ENCODE measurements around the gene KRT72. TPM values are rescaled to one million over a fixed set of nuclear protein-coding genes. Genes with fewer than 3 reads are reported as not detected.

Gene KRT72
- total RNA-seq, 2 experiments from 2014 or later: 82.2 to 83.4 TPM

DNA sequence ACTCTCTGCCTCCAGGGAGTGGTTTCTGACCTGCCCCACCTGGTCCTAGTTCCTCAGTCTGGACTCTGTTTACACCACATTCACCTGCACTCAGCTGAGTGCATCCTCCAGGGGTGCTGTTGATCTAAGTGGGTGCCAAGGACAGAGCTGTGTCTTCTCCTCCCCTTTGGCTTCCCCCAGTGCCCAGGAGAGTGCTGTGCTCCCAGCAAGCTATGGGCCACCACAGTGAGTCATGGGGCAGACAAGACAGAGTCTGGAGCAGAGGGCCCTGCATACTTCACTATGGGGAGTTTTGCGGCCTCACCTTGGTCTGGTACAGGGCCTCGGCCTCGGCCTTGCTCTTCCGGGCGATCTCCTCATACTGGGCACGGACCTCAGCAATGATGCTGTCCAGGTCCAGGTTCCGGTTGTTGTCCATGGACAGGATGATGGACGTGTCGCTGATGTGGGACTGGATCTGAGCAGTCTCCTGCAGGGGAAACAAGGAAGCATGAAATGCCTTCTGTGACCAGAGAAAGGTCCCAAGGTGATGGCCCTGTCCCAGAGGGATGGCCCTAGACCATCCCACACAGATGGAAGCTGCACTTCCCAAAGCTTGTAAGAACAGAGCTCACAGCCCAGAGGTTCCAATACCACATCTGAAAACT, 12.2 kb upstream of the KRT72 start:
- intact Hi-C loops (cut with DNase I, micrococcal nuclease): loop anchor here (2.0 to 5.0 kb wide), 3 partner anchors 19 to 129 kb away; no protein-coding TSS in a partner anchor
- Mint-ChIP-seq H3K27ac (peak overlapping the region; percentile 89), H3K4me3 (peak overlapping the region; percentile 52), H3K9me3 (no peaks in the 10 kb centered on the region), H3K36me3 (ENCODE audit: low read depth) (peaks cover 51% of the 10 kb centered on the region), H3K4me1 (ENCODE audit: low read depth) (peaks cover 99% of the 10 kb centered on the region), H3K27me3 (no peaks in the 10 kb centered on the region)
- TF ChIP-seq, protein P1, sequence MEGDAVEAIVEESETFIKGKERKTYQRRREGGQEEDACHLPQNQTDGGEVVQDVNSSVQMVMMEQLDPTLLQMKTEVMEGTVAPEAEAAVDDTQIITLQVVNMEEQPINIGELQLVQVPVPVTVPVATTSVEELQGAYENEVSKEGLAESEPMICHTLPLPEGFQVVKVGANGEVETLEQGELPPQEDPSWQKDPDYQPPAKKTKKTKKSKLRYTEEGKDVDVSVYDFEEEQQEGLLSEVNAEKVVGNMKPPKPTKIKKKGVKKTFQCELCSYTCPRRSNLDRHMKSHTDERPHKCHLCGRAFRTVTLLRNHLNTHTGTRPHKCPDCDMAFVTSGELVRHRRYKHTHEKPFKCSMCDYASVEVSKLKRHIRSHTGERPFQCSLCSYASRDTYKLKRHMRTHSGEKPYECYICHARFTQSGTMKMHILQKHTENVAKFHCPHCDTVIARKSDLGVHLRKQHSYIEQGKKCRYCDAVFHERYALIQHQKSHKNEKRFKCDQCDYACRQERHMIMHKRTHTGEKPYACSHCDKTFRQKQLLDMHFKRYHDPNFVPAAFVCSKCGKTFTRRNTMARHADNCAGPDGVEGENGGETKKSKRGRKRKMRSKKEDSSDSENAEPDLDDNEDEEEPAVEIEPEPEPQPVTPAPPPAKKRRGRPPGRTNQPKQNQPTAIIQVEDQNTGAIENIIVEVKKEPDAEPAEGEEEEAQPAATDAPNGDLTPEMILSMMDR (IDR thresholded peaks at IDR 0.05): no peak
- ATAC-seq (ENCODE audit: poor library complexity) (no peak), DNase-seq (peak in 1 of 14 experiments; percentile 37)
- Histone ChIP-seq H3K36me3 (ENCODE audit: insufficient read depth, low read length) (peaks cover 3% of the 10 kb centered on the region), H3K4me1 (ENCODE audit: insufficient read depth, low read length) (peaks cover 95% of the 10 kb centered on the region), H3K9me3 (ENCODE audit: control insufficient read depth in 1 of 2, insufficient read depth in 1 of 2, low read length in 2 of 2) (no peaks in the 10 kb centered on the region), H3K27ac (ENCODE audit: low read depth in 1 of 2, low read length in 2 of 2) (peak overlapping the region; percentile 48 to 60), H3K4me3 (ENCODE audit: low read length) (no peak overlapping the region), H3K27me3 (ENCODE audit: control insufficient read depth in 1 of 2, insufficient read depth in 2 of 2, low read length in 2 of 2) (no peaks in the 10 kb centered on the region)
- ChIA-PET POLR2A (interaction anchor here (0.7 to 6.0 kb wide), 5 partner anchors 20 to 38 kb away, joined by 3 to 114 read pairs (median 4); partner anchors contain the start of gene KRT2), CTCF (no interaction called here)

DNA sequence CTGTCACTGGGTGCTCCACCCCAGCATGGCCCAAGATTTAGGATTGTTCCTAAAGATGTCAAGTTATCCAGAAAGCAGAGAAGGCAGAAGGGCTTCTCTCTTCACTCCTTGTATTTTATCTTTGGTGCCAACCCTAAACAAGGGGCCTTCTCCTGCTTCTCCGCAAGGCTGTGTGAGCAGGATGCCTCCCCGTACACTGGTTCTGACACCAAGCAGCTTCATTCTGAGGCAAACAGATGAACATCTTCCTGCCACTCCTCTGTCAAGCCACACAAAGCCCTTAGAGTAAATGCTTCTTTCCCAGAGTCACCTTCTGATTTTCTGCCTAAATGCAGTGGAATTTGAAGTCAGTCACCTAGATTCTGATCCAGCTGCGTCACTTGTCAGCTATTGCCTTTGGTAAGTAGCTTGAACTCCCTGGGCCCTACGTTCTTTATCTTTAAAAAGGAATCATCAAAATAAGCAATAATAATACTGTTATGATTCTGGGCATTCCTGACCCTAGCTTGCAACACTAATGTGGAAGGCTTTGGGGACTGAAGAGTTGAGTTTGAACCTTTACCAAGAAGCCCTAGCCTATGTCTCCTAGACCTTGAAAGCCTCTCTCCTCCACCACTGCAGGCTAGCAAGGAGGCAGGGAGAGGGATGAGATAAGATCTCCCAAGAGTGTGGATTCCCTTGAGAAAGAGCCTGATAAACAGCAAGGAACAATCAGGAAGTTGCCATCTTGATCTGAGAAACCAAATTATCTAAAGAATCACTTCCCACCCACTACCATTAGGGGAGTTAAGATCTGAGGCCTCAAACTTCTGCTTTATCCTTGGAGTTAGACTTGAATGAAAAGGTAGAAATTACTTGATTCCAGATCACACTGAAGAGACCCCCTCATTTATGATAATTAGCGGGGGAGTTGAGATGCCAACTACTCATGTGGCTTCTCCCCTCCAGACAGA, 11.4 kb upstream of the KRT72 start:
- no peaks in the 10 kb centered on the region for H3K27me3 ChIP-seq (ENCODE audit: control insufficient read depth in 1 of 2, insufficient read depth in 2 of 2, low read length in 2 of 2)
- H3K36me3 Mint-ChIP-seq (ENCODE audit: low read depth): peaks cover 54% of the 10 kb centered on the region
- peaks cover 3% of the 10 kb centered on the region for H3K36me3 ChIP-seq (ENCODE audit: insufficient read depth, low read length)
- no peaks in the 10 kb centered on the region for H3K9me3 ChIP-seq (ENCODE audit: control insufficient read depth in 1 of 2, insufficient read depth in 1 of 2, low read length in 2 of 2)
- peak in 1 of 14 experiments; percentile 37 for DNase-seq
- H3K4me3 Mint-ChIP-seq: peak overlapping the region; percentile 86
- H3K27ac ChIP-seq (ENCODE audit: low read depth in 1 of 2, low read length in 2 of 2): peak overlapping the region; percentile 16 to 60
- ATAC-seq (ENCODE audit: poor library complexity): peak; percentile 23
- no peaks in the 10 kb centered on the region for H3K27me3 Mint-ChIP-seq
- POLR2A ChIA-PET: interaction anchor here (0.6 to 6.0 kb wide), 9 partner anchors 9 to 78 kb away, joined by 3 to 114 read pairs (median 4); partner anchors contain the start of gene KRT2
- no peak overlapping the region for H3K4me3 ChIP-seq (ENCODE audit: low read length)
- H3K4me1 ChIP-seq (ENCODE audit: insufficient read depth, low read length): peaks cover 95% of the 10 kb centered on the region
- CTCF ChIA-PET: interaction anchor here (1.0 to 2.2 kb wide), 3 partner anchors 27 to 267 kb away, joined by 3 to 5 read pairs (median 4); no protein-coding TSS in a partner anchor
- H3K4me1 Mint-ChIP-seq (ENCODE audit: low read depth): peaks cover 99% of the 10 kb centered on the region
- no peaks in the 10 kb centered on the region for H3K9me3 Mint-ChIP-seq
- intact Hi-C loops (cut with DNase I, micrococcal nuclease): loop anchor here (1.0 to 5.0 kb wide), 3 partner anchors 9 to 130 kb away; no protein-coding TSS in a partner anchor
- H3K27ac Mint-ChIP-seq: peak overlapping the region; percentile 89
- TF ChIP-seq, protein P1 (IDR thresholded peaks at IDR 0.05): no peak

DNA sequence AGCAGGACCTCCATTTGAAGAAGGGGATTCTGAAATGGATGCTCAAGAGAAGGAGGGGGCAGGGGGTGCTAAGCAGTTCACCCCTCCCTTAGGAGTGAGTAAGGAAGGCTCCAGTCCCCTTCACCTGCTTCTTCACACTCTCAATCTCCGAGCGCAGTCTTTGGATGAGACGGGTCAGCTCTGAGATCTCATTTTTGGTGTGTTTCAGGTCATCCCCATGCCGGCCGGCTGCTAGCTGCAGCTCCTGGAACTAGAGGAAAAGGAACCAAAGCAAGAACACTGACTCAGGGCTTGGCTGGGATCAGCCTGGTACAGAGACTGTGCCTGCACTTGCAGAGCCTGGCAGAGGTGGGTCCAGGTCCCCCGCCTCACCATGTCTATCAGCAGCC, 9.8 kb upstream of the KRT72 start:
- H3K9me3 Mint-ChIP-seq: no peaks in the 10 kb centered on the region
- H3K27ac ChIP-seq (ENCODE audit: low read depth in 1 of 2, low read length in 2 of 2): peak overlapping the region; percentile 22 to 69
- H3K36me3 Mint-ChIP-seq (ENCODE audit: low read depth): peaks cover 55% of the 10 kb centered on the region
- H3K4me3 ChIP-seq (ENCODE audit: low read length): peak overlapping the region; percentile 48
- peaks cover 91% of the 10 kb centered on the region for H3K4me1 ChIP-seq (ENCODE audit: insufficient read depth, low read length)
- DNase-seq (no peak), ATAC-seq (ENCODE audit: poor library complexity) (no peak)
- TF ChIP-seq, protein P1 (IDR thresholded peaks at IDR 0.05): no peak
- no peaks in the 10 kb centered on the region for H3K9me3 ChIP-seq (ENCODE audit: control insufficient read depth in 1 of 2, insufficient read depth in 1 of 2, low read length in 2 of 2)
- peaks cover 3% of the 10 kb centered on the region for H3K36me3 ChIP-seq (ENCODE audit: insufficient read depth, low read length)
- H3K27ac Mint-ChIP-seq: peak overlapping the region; percentile 89
- POLR2A ChIA-PET: interaction anchor here (0.9 to 6.0 kb wide), 13 partner anchors 8 to 268 kb away, joined by 3 to 114 read pairs (median 6); partner anchors contain the start of gene KRT73
- H3K27me3 ChIP-seq (ENCODE audit: control insufficient read depth in 1 of 2, insufficient read depth in 2 of 2, low read length in 2 of 2): no peaks in the 10 kb centered on the region
- H3K4me3 Mint-ChIP-seq: peak overlapping the region; percentile 86
- intact Hi-C loops (cut with DNase I, micrococcal nuclease): loop anchor here (2.0 to 5.0 kb wide), 3 partner anchors 34 to 131 kb away; no protein-coding TSS in a partner anchor
- CTCF ChIA-PET: interaction anchor here (2.2 kb wide), 1 partner anchor 260 kb away, joined by 5 read pairs; no protein-coding TSS in a partner anchor
- H3K4me1 Mint-ChIP-seq (ENCODE audit: low read depth): peaks cover 97% of the 10 kb centered on the region
- H3K27me3 Mint-ChIP-seq: no peaks in the 10 kb centered on the region
